AG04450 (cell line): ENCODE results near the gene TEPSIN. TPM values are rescaled to one million over a fixed set of nuclear protein-coding genes. Genes with fewer than 3 reads are reported as not detected.

Experiments used
- CTCF ChIA-PET: fragments of 300-600, 350-600 bp; formaldehyde crosslinking; extraction: SDS; loops from one replicate; lab custom pipeline; 2022; ENCODE audit warnings: antibody characterized with exemption, inconsistent platforms; lab: Charles Lee
- POLR2A ChIA-PET: fragments of 350-600 bp; formaldehyde crosslinking; extraction: SDS; loops from one replicate; lab custom pipeline; 2021; ENCODE audit warnings: antibody characterized with exemption, inconsistent platforms; lab: Yijun Ruan, JAX
- DNase-seq: peaks from one replicate; pipeline ENCODE4 v3.0.0-alpha.2; 2011; ENCODE audit warnings: low read depth, low spot score
- H3K27ac ChIP-seq: one replicate; pipeline ENCODE4 v1.5.1; 2012; ENCODE audit warnings: low read depth, low read length, control low read depth
- H3K27me3 ChIP-seq: one replicate; pipeline ENCODE4 v1.6.0; 2012; ENCODE audit warnings: low read length; ENCODE audit not compliant: control insufficient read depth, insufficient read depth
- H3K4me3 ChIP-seq: 2 replicates; pipeline ENCODE4 v1.5.1; 2011; ENCODE audit warnings: mild to moderate bottlenecking, low read depth, low read length, control low read depth
- H3K9me3 ChIP-seq: 2 replicates; pipeline ENCODE4 v1.5.1; 2012; ENCODE audit warnings: low read length; ENCODE audit not compliant: control insufficient read depth, insufficient read depth
- polyA plus RNA-seq: library from polyadenylated mRNA; depleted of rRNA; stranded (reverse); fragments of >200 nt; gene quantifications from 2 replicates; pipeline ENCODE4 v1.2.3, GENCODE V29; 2011
- TF ChIP-seq, protein P1 (sequence below): IDR thresholded peaks from 2 replicates; pipeline ENCODE4 v1.5.1; 2011; ENCODE audit warnings: low read depth, low read length, control low read depth, inconsistent platforms

TEPSIN gene
- polyA plus RNA-seq, 1 experiment, result 7.5 TPM

DNA sequence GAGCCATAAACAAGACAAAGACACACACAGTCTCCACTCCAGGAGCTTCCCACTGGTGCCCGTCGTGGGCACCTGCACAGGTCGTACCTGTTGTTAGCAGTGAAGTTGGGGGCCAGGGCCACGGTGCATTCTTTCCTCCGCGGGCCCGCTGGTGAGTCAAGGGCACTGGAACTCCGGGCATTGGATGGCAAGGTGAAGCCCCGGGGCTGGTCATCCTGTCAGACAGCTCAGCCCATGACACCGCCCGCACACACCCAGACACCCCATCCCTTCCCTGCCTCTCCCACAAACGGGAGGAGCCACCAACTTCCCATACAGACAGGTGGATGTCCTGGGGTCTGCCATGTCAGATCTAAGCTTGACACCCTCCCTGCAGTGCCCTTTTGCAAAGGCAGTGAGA lies 32.2 kb downstream of the TEPSIN start:
- Histone ChIP-seq H3K9me3 (no peaks in the 10 kb centered on the region; the same call in 1 of the 2 replicates), H3K27me3 (no peaks in the 10 kb centered on the region), H3K27ac (no peak overlapping the region), H3K4me3 (no peak overlapping the region)
- CTCF ChIA-PET, result no interaction called here
- no peak for DNase-seq
- TF ChIP-seq, protein P1, sequence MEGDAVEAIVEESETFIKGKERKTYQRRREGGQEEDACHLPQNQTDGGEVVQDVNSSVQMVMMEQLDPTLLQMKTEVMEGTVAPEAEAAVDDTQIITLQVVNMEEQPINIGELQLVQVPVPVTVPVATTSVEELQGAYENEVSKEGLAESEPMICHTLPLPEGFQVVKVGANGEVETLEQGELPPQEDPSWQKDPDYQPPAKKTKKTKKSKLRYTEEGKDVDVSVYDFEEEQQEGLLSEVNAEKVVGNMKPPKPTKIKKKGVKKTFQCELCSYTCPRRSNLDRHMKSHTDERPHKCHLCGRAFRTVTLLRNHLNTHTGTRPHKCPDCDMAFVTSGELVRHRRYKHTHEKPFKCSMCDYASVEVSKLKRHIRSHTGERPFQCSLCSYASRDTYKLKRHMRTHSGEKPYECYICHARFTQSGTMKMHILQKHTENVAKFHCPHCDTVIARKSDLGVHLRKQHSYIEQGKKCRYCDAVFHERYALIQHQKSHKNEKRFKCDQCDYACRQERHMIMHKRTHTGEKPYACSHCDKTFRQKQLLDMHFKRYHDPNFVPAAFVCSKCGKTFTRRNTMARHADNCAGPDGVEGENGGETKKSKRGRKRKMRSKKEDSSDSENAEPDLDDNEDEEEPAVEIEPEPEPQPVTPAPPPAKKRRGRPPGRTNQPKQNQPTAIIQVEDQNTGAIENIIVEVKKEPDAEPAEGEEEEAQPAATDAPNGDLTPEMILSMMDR, result no peak
- POLR2A ChIA-PET, result no interaction called here

GRCh38 chr17:81206166-81206565 lies 32.7 kb downstream of the TEPSIN start:
- CTCF ChIA-PET, result no interaction called here
- H3K9me3 ChIP-seq, result no peaks in the 10 kb centered on the region; the same call in 1 of the 2 replicates
- POLR2A ChIA-PET, result interaction anchor here (0.6 kb wide), 1 partner anchor 33 kb away, joined by 3 read pairs; the partner anchor contains the start of genes NDUFAF8 and TEPSIN
- no peak for DNase-seq
- no peak overlapping the region for H3K27ac ChIP-seq
- no peak overlapping the region for H3K4me3 ChIP-seq
- no peaks in the 10 kb centered on the region for H3K27me3 ChIP-seq
- TF ChIP-seq, protein P1, result no peak

DNA sequence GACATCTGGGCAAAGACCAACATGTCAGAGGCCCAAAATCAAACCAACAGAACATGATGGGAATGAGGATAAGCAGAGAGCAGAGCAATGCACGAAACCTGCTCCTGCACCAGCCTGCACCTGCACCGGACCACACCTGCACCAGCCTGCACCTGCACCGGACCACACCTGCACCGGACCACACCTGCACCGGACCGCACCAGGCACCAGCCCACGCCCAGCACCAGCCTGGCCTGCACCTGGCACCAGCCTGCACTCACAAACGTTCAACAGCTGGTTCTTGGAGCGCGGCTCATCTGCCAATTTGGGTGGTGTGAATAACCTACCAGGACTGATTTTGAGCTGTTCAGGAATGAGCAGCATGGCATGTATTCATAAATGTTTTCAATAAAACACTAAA lies 34.3 kb downstream of the TEPSIN start:
- H3K9me3 ChIP-seq, result no peaks in the 10 kb centered on the region; the same call in 1 of the 2 replicates
- TF ChIP-seq, protein P1, result no peak
- H3K27ac ChIP-seq, result no peak overlapping the region
- DNase-seq, result no peak
- no peaks in the 10 kb centered on the region for H3K27me3 ChIP-seq
- ChIA-PET CTCF (no interaction called here), POLR2A (no interaction called here)
- no peak overlapping the region for H3K4me3 ChIP-seq

GRCh38 chr17:81203136-81203535 lies 35.7 kb downstream of the TEPSIN start:
- Histone ChIP-seq H3K27ac (no peak overlapping the region), H3K9me3 (no peaks in the 10 kb centered on the region; the same call in 1 of the 2 replicates), H3K4me3 (no peak overlapping the region), H3K27me3 (no peaks in the 10 kb centered on the region)
- CTCF ChIA-PET, result no interaction called here
- TF ChIP-seq, protein P1, result no peak
- no peak for DNase-seq
- POLR2A ChIA-PET, result no interaction called here

- Histone ChIP-seq H3K27ac (no peak overlapping the region), H3K9me3 (no peaks in the 10 kb centered on the region; the same call in 1 of the 2 replicates), H3K27me3 (no peaks in the 10 kb centered on the region), H3K4me3 (no peak overlapping the region)
- CTCF ChIA-PET, result interaction anchor here (1.9 kb wide), 1 partner anchor 59 kb away, joined by 6 read pairs; no protein-coding TSS in a partner anchor
- POLR2A ChIA-PET, result no interaction called here
- TF ChIP-seq, protein P1, result no peak
- no peak for DNase-seq
Measured at GRCh38 chr17:81202318-81202717, 36.5 kb downstream of the TEPSIN start.
